Measurements from ENCODE around the gene ZNF474. TPM values are rescaled to one million over a fixed set of nuclear protein-coding genes. Genes with fewer than 3 reads are reported as not detected.

ZNF474 gene
- total and polyA plus RNA-seq, 3 donors from 2014 or later: 3.7 to 16.4 (median 7.1) TPM

- 90 to 94% methylated on average over 1 of the region's 1 CpG for WGBS, 2 donors
These were observed 16.6 kb downstream of the ZNF474 start for GRCh38 chr5:122145906-122146305.

GRCh38 chr5:122149321-122150090 lies 20.2 kb downstream of the ZNF474 start:
- H3K27ac ChIP-seq: no peak overlapping the region
- 63 to 85% methylated on average over 4 of the region's 4 CpGs for WGBS, 2 donors
- H3K4me3 ChIP-seq: no peak overlapping the region
- no peaks in the 10 kb centered on the region for H3K9me3 ChIP-seq
- H3K4me1 ChIP-seq: no peaks in the 10 kb centered on the region
- intact Hi-C loops (cut with DNase I; ENCODE audit: low total_unique reads): no loop called here
- no peaks in the 10 kb centered on the region for H3K36me3 ChIP-seq (ENCODE audit: low read depth, missing control alignments)
- DNase-seq: no peak
- TF ChIP-seq CTCF (IDR thresholded peaks at IDR 0.05) (no peak), POLR2A (IDR thresholded peaks at IDR 0.05) (no peak)
- H3K27me3 ChIP-seq: no peaks in the 10 kb centered on the region

More at GRCh38 chr5:122145906-122146305, 16.6 kb downstream of the ZNF474 start:
- TF ChIP-seq POLR2A (IDR thresholded peaks at IDR 0.05): no peak
- no peak for TF ChIP-seq CTCF (IDR thresholded peaks at IDR 0.05)
- no peak overlapping the region for H3K4me3 ChIP-seq
- no peak overlapping the region for H3K27ac ChIP-seq
- H3K27me3 ChIP-seq: no peaks in the 10 kb centered on the region
- no peaks in the 10 kb centered on the region for H3K4me1 ChIP-seq
- intact Hi-C loops (cut with DNase I; ENCODE audit: low total_unique reads): no loop called here
- no peaks in the 10 kb centered on the region for H3K36me3 ChIP-seq (ENCODE audit: low read depth, missing control alignments)
- H3K9me3 ChIP-seq: no peaks in the 10 kb centered on the region
- DNase-seq: no peak

- Histone ChIP-seq H3K4me3 (no peak overlapping the region), H3K27me3 (no peaks in the 10 kb centered on the region), H3K36me3 (ENCODE audit: low read depth, missing control alignments) (no peaks in the 10 kb centered on the region), H3K9me3 (no peaks in the 10 kb centered on the region), H3K27ac (no peak overlapping the region), H3K4me1 (peaks cover 4% of the 10 kb centered on the region)
- DNase-seq: no peak
- intact Hi-C loops (cut with DNase I; ENCODE audit: low total_unique reads): no loop called here
- TF ChIP-seq POLR2A (IDR thresholded peaks at IDR 0.05): no peak
- TF ChIP-seq CTCF (IDR thresholded peaks at IDR 0.05): no peak
- 75 to 83% methylated on average over 2 of the region's 2 CpGs for WGBS, 2 donors
These were observed 20.9 kb downstream of the ZNF474 start for GRCh38 chr5:122150215-122150614.

GRCh38 chr5:122151640-122152039 lies 22.3 kb downstream of the ZNF474 start:
- 44 to 69% methylated on average over 4 of the region's 4 CpGs for WGBS, 2 donors
- TF ChIP-seq CTCF (IDR thresholded peaks at IDR 0.05) (no peak), POLR2A (IDR thresholded peaks at IDR 0.05) (no peak)
- Histone ChIP-seq H3K9me3 (no peaks in the 10 kb centered on the region), H3K27ac (no peak overlapping the region), H3K4me3 (no peak overlapping the region), H3K36me3 (ENCODE audit: low read depth, missing control alignments) (no peaks in the 10 kb centered on the region), H3K4me1 (peaks cover 4% of the 10 kb centered on the region), H3K27me3 (no peaks in the 10 kb centered on the region)
- intact Hi-C loops (cut with DNase I; ENCODE audit: low total_unique reads): no loop called here
- no peak for DNase-seq
